ENCODE results near the gene GFOD2.
A peak's percentile ranks its signal among the peaks of the same experiment; 100 is the strongest.

The GFOD2 gene

GRCh38 chr16:67672739-67673662, 46.1 kb downstream of the GFOD2 start:
- Histone ChIP-seq H3K27me3 (ENCODE audit: insufficient read depth, low read length) (no peaks in the 10 kb centered on the region), H3K79me2 (ENCODE audit: control insufficient read depth, insufficient read depth, low read length, unreplicated experiment) (no peaks in the 10 kb centered on the region), H3K27ac (ENCODE audit: low read depth, low read length) (no peak overlapping the region), H3K36me3 (ENCODE audit: insufficient read depth, low read length) (peaks cover 5% of the 10 kb centered on the region; the same call in 1 of the 2 replicates), H3K4me3 (ENCODE audit: low read depth, low read length) (no peak overlapping the region), H3K4me1 (ENCODE audit: control insufficient read depth, insufficient read depth, low read length, unreplicated experiment) (peaks cover 5% of the 10 kb centered on the region), H2AFZ (ENCODE audit: low read length, unreplicated experiment) (no peak overlapping the region)

- Histone ChIP-seq H3K27me3 (ENCODE audit: insufficient read depth, low read length) (no peaks in the 10 kb centered on the region), H3K4me1 (ENCODE audit: control insufficient read depth, insufficient read depth, low read length, unreplicated experiment) (peaks cover 9% of the 10 kb centered on the region), H3K79me2 (ENCODE audit: control insufficient read depth, insufficient read depth, low read length, unreplicated experiment) (no peaks in the 10 kb centered on the region), H3K4me3 (ENCODE audit: low read depth, low read length) (no peak overlapping the region), H2AFZ (ENCODE audit: low read length, unreplicated experiment) (no peak overlapping the region), H3K27ac (ENCODE audit: low read depth, low read length) (no peak overlapping the region), H3K36me3 (ENCODE audit: insufficient read depth, low read length) (no peaks in the 10 kb centered on the region)
Observed at GRCh38 chr16:67672306-67672705, 46.8 kb downstream of the GFOD2 start.

GRCh38 chr16:67669499-67670101, 49.5 kb downstream of the GFOD2 start:
- H3K79me2 ChIP-seq (ENCODE audit: control insufficient read depth, insufficient read depth, low read length, unreplicated experiment), result no peaks in the 10 kb centered on the region
- no peak overlapping the region for H3K27ac ChIP-seq (ENCODE audit: low read depth, low read length)
- peaks cover 9% of the 10 kb centered on the region for H3K4me1 ChIP-seq (ENCODE audit: control insufficient read depth, insufficient read depth, low read length, unreplicated experiment)
- no peak overlapping the region for H2AFZ ChIP-seq (ENCODE audit: low read length, unreplicated experiment)
- no peaks in the 10 kb centered on the region for H3K27me3 ChIP-seq (ENCODE audit: insufficient read depth, low read length)
- no peak overlapping the region for H3K4me3 ChIP-seq (ENCODE audit: low read depth, low read length)
- H3K36me3 ChIP-seq (ENCODE audit: insufficient read depth, low read length), result no peaks in the 10 kb centered on the region

GRCh38 chr16:67668495-67669157, 50.5 kb downstream of the GFOD2 start:
- H3K27ac ChIP-seq (ENCODE audit: low read depth, low read length), result no peak overlapping the region
- no peak overlapping the region for H2AFZ ChIP-seq (ENCODE audit: low read length, unreplicated experiment)

GRCh38 chr16:67667817-67668494, 51.2 kb downstream of the GFOD2 start:
- Histone ChIP-seq H3K79me2 (ENCODE audit: control insufficient read depth, insufficient read depth, low read length, unreplicated experiment) (no peaks in the 10 kb centered on the region), H3K27me3 (ENCODE audit: insufficient read depth, low read length) (no peaks in the 10 kb centered on the region), H3K36me3 (ENCODE audit: insufficient read depth, low read length) (no peaks in the 10 kb centered on the region), H3K4me3 (ENCODE audit: low read depth, low read length) (peak overlapping the region; percentile 96; the same call in 1 of the 2 replicates), H3K27ac (ENCODE audit: low read depth, low read length) (no peak overlapping the region), H3K4me1 (ENCODE audit: control insufficient read depth, insufficient read depth, low read length, unreplicated experiment) (peaks cover 4% of the 10 kb centered on the region), H2AFZ (ENCODE audit: low read length, unreplicated experiment) (peak overlapping the region; percentile 91)

More at GRCh38 chr16:67668495-67669157, 50.5 kb downstream of the GFOD2 start:
- H3K4me1 ChIP-seq (ENCODE audit: control insufficient read depth, insufficient read depth, low read length, unreplicated experiment), result peaks cover 9% of the 10 kb centered on the region
- H3K4me3 ChIP-seq (ENCODE audit: low read depth, low read length), result no peak overlapping the region
- H3K36me3 ChIP-seq (ENCODE audit: insufficient read depth, low read length), result no peaks in the 10 kb centered on the region
- no peaks in the 10 kb centered on the region for H3K79me2 ChIP-seq (ENCODE audit: control insufficient read depth, insufficient read depth, low read length, unreplicated experiment)
- H3K27me3 ChIP-seq (ENCODE audit: insufficient read depth, low read length), result no peaks in the 10 kb centered on the region

GRCh38 chr16:67667453-67667816, 51.7 kb downstream of the GFOD2 start:
- no peak overlapping the region for H3K27ac ChIP-seq (ENCODE audit: low read depth, low read length)
- H3K79me2 ChIP-seq (ENCODE audit: control insufficient read depth, insufficient read depth, low read length, unreplicated experiment), result no peaks in the 10 kb centered on the region
- peaks cover 4% of the 10 kb centered on the region for H3K4me1 ChIP-seq (ENCODE audit: control insufficient read depth, insufficient read depth, low read length, unreplicated experiment)
- peak overlapping the region; percentile 96 for H3K4me3 ChIP-seq (ENCODE audit: low read depth, low read length)
- no peaks in the 10 kb centered on the region for H3K27me3 ChIP-seq (ENCODE audit: insufficient read depth, low read length)
- peak overlapping the region; percentile 91 for H2AFZ ChIP-seq (ENCODE audit: low read length, unreplicated experiment)
- H3K36me3 ChIP-seq (ENCODE audit: insufficient read depth, low read length), result no peaks in the 10 kb centered on the region

- no peaks in the 10 kb centered on the region for H3K27me3 ChIP-seq (ENCODE audit: insufficient read depth, low read length)
- peak within 1 kb of the TSS; percentile 56 for H3K27ac ChIP-seq (ENCODE audit: low read depth, low read length)
- H3K36me3 ChIP-seq (ENCODE audit: insufficient read depth, low read length), result no peaks in the 10 kb centered on the region
- no peaks in the 10 kb centered on the region for H3K79me2 ChIP-seq (ENCODE audit: control insufficient read depth, insufficient read depth, low read length, unreplicated experiment)
- H3K4me1 ChIP-seq (ENCODE audit: control insufficient read depth, insufficient read depth, low read length, unreplicated experiment), result peaks cover 4% of the 10 kb centered on the region
- H3K4me3 ChIP-seq (ENCODE audit: low read depth, low read length), result peak within 1 kb of the TSS; percentile 96
- peak within 1 kb of the TSS; percentile 91 for H2AFZ ChIP-seq (ENCODE audit: low read length, unreplicated experiment)
Observed at GRCh38 chr16:67666559-67667452, 52.3 kb downstream of the GFOD2 start, which contains the start of the genes C16orf86 and ENKD1. TSS of gene C16orf86 (plus strand) at chr16:67666814. CDS start at chr16:67666971, 157 bp downstream. TSS of gene ENKD1 (minus strand) at chr16:67666750. CDS start at chr16:67666442, 308 bp downstream.

GRCh38 chr16:67666032-67666551, 53.0 kb downstream of the GFOD2 start:
- Histone ChIP-seq H3K4me3 (ENCODE audit: low read depth, low read length) (peak overlapping the region; percentile 96), H3K36me3 (ENCODE audit: insufficient read depth, low read length) (no peaks in the 10 kb centered on the region), H3K27ac (ENCODE audit: low read depth, low read length) (peak overlapping the region; percentile 56), H3K4me1 (ENCODE audit: control insufficient read depth, insufficient read depth, low read length, unreplicated experiment) (peaks cover 4% of the 10 kb centered on the region), H3K27me3 (ENCODE audit: insufficient read depth, low read length) (no peaks in the 10 kb centered on the region), H3K79me2 (ENCODE audit: control insufficient read depth, insufficient read depth, low read length, unreplicated experiment) (no peaks in the 10 kb centered on the region), H2AFZ (ENCODE audit: low read length, unreplicated experiment) (peak overlapping the region; percentile 91)

GRCh38 chr16:67665598-67665997, 53.5 kb downstream of the GFOD2 start:
- Histone ChIP-seq H3K27me3 (ENCODE audit: insufficient read depth, low read length) (no peaks in the 10 kb centered on the region), H2AFZ (ENCODE audit: low read length, unreplicated experiment) (no peak overlapping the region), H3K79me2 (ENCODE audit: control insufficient read depth, insufficient read depth, low read length, unreplicated experiment) (no peaks in the 10 kb centered on the region), H3K4me1 (ENCODE audit: control insufficient read depth, insufficient read depth, low read length, unreplicated experiment) (peaks cover 4% of the 10 kb centered on the region), H3K4me3 (ENCODE audit: low read depth, low read length) (peak overlapping the region; percentile 96), H3K36me3 (ENCODE audit: insufficient read depth, low read length) (no peaks in the 10 kb centered on the region), H3K27ac (ENCODE audit: low read depth, low read length) (no peak overlapping the region)

Data from ACC112 (cell line).